A673 (cell line): Measurements from ENCODE around the gene CYP4F8. TPM values are rescaled to one million over a fixed set of nuclear protein-coding genes. Genes with fewer than 3 reads are reported as not detected.

Experiments
- BruUV-seq: library from RNA; stranded (reverse); fragments of 400-500 nt; replicated peaks from 2 replicates; lab custom pipeline; 2021; lab: Mats Ljungman, UMichigan
- CTCF ChIA-PET: fragments of 300-600 bp; sonication (Branson Sonifier 250); formaldehyde crosslinking; loops from one replicate; lab custom pipeline; 2022; ENCODE audit warnings: antibody characterized with exemption; lab: Charles Lee
- POLR2A ChIA-PET: fragments of 300-600 bp; sonication (Branson Sonifier 250); formaldehyde crosslinking; loops from one replicate; lab custom pipeline; 2022; ENCODE audit warnings: antibody characterized with exemption; ENCODE audit not compliant: low non-redundant PET; lab: Charles Lee
- DNase-seq: peaks from one replicate; pipeline ENCODE4 v3.0.0-alpha.2; 2015; ENCODE audit warnings: low spot score
- H3K27ac ChIP-seq: fragments of 200-600 bp; sonication (generic); 2 replicates; pipeline ENCODE4 v1.5.1; 2016; ENCODE audit warnings: mixed run types, low read depth, mild to moderate bottlenecking, mixed read lengths, antibody characterized with exemption, low read length; ENCODE audit not compliant: poor library complexity, severe bottlenecking
- H3K27me3 ChIP-seq: fragments of 200-600 bp; sonication (generic); replicated peaks from 2 replicates; pipeline ENCODE4 v1.6.1; 2017; ENCODE audit warnings: mixed run types, low read depth, mild to moderate bottlenecking, mixed read lengths, antibody characterized with exemption, low read length; ENCODE audit not compliant: insufficient read depth, poor library complexity
- H3K36me3 ChIP-seq: fragments of 200-600 bp; sonication (generic); 2 replicates; pipeline ENCODE4 v1.6.1; 2016; ENCODE audit warnings: mixed run types, mild to moderate bottlenecking, mixed read lengths, antibody characterized with exemption, low read length; ENCODE audit not compliant: insufficient read depth, poor library complexity, severe bottlenecking
- H3K4me1 ChIP-seq: fragments of 200-600 bp; sonication (generic); 2 replicates; pipeline ENCODE4 v1.6.1; 2017; ENCODE audit warnings: mixed run types, mild to moderate bottlenecking, mixed read lengths, antibody characterized with exemption, low read length; ENCODE audit not compliant: insufficient read depth, poor library complexity, severe bottlenecking
- H3K4me3 ChIP-seq: fragments of 200-600 bp; sonication (generic); 2 replicates; pipeline ENCODE4 v1.5.1; 2016; ENCODE audit warnings: low read depth, mixed run types, mild to moderate bottlenecking, mixed read lengths, low read length; ENCODE audit not compliant: poor library complexity, severe bottlenecking
- H3K9me3 ChIP-seq: fragments of 200-600 bp; sonication (generic); 2 replicates; pipeline ENCODE4 v1.6.1; 2016; ENCODE audit warnings: mixed run types, low read depth, mild to moderate bottlenecking, mixed read lengths, antibody characterized with exemption, low read length; ENCODE audit not compliant: poor library complexity, severe bottlenecking
- EZH2 ChIP-seq: fragments of 200-600 bp; sonication (generic); IDR thresholded peaks from 2 replicates; pipeline ENCODE4 v1.6.1; 2017; ENCODE audit warnings: borderline replicate concordance, low read depth, mild to moderate bottlenecking, mixed read lengths, antibody characterized with exemption, low read length; ENCODE audit not compliant: poor library complexity, severe bottlenecking
- intact Hi-C: fragments of 100-400 bp; cut with micrococcal nuclease; formaldehyde crosslinking; loops from one replicate; pipeline ENCODE4 v1.10.0; 2022; ENCODE audit not compliant: unreplicated experiment
- total RNA-seq: library from RNA; stranded (reverse); gene quantifications from 2 replicates; pipeline ENCODE4 v1.2.3, GENCODE V29; 2021
- TF ChIP-seq, protein P1 (sequence below): fragments of 300-800, 200-600 bp; sonication (generic); conservative IDR thresholded peaks from 2 replicates; pipeline ENCODE4 v1.5.1; 2017; ENCODE audit warnings: low read depth, mild to moderate bottlenecking, antibody characterized with exemption, low read length, moderate library complexity, mixed read lengths

Gene CYP4F8
- total RNA-seq, 1 experiment from 2014 or later = not detected

DNA sequence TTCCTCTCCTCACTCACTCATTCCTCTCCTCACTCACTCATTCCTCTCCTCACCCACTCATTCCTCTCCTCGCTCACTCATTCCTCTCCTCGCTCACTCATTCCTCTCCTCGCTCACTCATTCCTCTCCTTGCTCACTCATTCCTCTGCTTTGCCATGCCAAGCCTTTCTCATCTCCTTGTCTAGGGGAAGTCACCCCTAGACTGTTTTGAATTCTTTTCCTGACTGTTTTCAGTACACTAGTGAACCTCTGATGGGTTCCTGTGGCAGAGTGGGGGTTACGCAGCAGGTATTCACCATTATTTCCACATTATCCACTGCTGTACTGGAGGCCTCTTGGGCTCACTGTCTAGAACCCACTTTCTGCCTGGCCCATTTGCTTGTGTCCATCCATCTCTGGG, 1.2 kb downstream of the CYP4F8 start:
- no peaks in the 10 kb centered on the region for H3K4me1 ChIP-seq
- no peaks in the 10 kb centered on the region for H3K9me3 ChIP-seq
- H3K36me3 ChIP-seq = no peaks in the 10 kb centered on the region
- ChIA-PET CTCF (no interaction called here), POLR2A (no interaction called here)
- no peak overlapping the region for H3K4me3 ChIP-seq
- TF ChIP-seq, protein P1, sequence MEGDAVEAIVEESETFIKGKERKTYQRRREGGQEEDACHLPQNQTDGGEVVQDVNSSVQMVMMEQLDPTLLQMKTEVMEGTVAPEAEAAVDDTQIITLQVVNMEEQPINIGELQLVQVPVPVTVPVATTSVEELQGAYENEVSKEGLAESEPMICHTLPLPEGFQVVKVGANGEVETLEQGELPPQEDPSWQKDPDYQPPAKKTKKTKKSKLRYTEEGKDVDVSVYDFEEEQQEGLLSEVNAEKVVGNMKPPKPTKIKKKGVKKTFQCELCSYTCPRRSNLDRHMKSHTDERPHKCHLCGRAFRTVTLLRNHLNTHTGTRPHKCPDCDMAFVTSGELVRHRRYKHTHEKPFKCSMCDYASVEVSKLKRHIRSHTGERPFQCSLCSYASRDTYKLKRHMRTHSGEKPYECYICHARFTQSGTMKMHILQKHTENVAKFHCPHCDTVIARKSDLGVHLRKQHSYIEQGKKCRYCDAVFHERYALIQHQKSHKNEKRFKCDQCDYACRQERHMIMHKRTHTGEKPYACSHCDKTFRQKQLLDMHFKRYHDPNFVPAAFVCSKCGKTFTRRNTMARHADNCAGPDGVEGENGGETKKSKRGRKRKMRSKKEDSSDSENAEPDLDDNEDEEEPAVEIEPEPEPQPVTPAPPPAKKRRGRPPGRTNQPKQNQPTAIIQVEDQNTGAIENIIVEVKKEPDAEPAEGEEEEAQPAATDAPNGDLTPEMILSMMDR = no peak
- no peak for TF ChIP-seq EZH2
- intact Hi-C loops = no loop called here
- no peak for DNase-seq
- BruUV-seq = no TSS peak
- H3K27me3 ChIP-seq = no peaks in the 10 kb centered on the region
- H3K27ac ChIP-seq = no peak overlapping the region

DNA sequence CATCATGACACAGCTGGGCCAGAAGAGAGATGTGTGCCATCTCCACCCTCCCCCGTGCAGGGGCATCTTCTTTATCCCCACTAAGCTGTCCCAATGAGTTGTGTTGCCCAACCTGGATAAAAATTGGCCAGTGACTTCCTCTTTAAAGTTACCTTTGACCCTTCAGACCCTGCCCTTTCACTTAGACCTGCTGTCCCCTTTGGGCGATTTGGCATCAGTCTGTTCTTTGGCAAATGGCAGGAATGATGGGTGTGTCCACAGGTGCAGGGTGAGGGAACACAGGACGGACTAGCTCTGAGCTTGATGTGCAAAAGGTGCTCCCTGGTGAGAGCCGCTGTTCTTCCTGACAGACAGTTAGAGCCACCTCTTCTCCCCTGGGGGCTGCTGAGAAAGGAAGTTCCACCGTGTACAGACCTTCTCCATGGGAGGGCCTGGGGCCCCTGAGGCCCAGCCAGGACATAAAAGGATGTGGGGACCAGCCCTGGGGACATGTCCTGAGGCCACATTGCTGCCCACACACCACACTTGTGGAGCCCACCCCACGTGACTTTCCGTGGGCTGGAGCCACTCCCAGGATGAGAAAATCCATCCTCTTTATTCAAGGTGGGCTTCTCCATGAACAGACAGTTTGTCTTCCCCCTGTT, 1.7 kb downstream of the CYP4F8 start:
- H3K36me3 ChIP-seq = no peaks in the 10 kb centered on the region
- TF ChIP-seq EZH2 = no peak
- TF ChIP-seq, protein P1 = no peak
- H3K9me3 ChIP-seq = no peaks in the 10 kb centered on the region
- BruUV-seq = no TSS peak
- ChIA-PET CTCF (no interaction called here), POLR2A (no interaction called here)
- no peak for DNase-seq
- H3K4me1 ChIP-seq = no peaks in the 10 kb centered on the region
- H3K4me3 ChIP-seq = no peak overlapping the region
- H3K27me3 ChIP-seq = no peaks in the 10 kb centered on the region
- intact Hi-C loops = no loop called here
- no peak overlapping the region for H3K27ac ChIP-seq

DNA sequence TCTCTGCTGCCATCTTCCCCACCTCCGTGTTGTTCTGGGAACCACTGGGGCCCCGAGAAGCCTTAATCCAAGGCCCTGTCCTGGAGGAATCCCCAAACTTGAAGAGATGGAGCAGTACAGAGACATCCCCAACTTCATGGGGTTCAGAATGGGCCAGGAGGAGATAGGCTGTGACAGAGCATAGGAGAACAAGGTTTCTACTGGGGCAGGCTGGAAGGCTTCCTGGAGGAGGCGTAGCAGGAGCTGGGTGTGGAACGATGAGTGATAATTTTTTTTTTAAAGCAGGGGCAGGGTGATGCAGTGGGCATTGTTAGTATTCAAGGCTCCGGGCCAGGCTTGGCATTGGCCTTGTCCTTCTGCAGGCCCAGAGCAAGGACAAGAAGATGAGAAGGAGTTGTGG, 3.3 kb downstream of the CYP4F8 start:
- ChIA-PET POLR2A (interaction anchor here (0.6 kb wide), 1 partner anchor 104 kb away, joined by 3 read pairs; no protein-coding TSS in a partner anchor), CTCF (no interaction called here)
- H3K9me3 ChIP-seq = no peaks in the 10 kb centered on the region
- BruUV-seq = no TSS peak
- intact Hi-C loops = no loop called here
- H3K36me3 ChIP-seq = no peaks in the 10 kb centered on the region
- no peaks in the 10 kb centered on the region for H3K27me3 ChIP-seq
- no peaks in the 10 kb centered on the region for H3K4me1 ChIP-seq
- TF ChIP-seq EZH2 = no peak
- TF ChIP-seq, protein P1 = no peak
- H3K4me3 ChIP-seq = no peak overlapping the region
- no peak for DNase-seq
- H3K27ac ChIP-seq = no peak overlapping the region
